NCI-H128 (cell line): ENCODE data around the gene SAMD7.

Source experiments
- DNase-seq: peaks from one replicate; lab custom pipeline; 2025; ENCODE audit not compliant: unreplicated experiment; lab: John Stamatoyannopoulos, UW

The SAMD7 gene

DNA sequence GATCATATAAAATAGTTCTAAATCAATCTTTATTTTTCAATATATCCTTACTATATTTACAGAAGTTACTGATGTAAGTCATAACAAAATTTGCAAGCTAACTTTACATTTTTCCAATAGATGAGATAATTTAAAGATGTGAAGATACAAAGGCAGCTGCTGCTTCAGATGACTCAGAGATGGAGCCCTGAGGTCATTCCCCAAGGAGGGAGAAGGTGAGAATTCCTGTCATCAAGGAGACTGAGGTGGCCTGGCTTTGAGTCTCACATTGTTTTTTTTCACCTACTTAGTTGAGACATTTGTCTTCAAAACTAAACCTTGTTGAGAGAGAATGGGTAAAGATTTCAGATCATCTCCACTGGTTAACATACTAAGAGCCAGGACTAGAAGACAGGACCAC, 3.9 kb upstream of the SAMD7 start:
- no peak for DNase-seq

GRCh38 chr3:169907944-169908343, 3.4 kb upstream of the SAMD7 start:
- DNase-seq: no peak

- DNase-seq: no peak
These were observed 2.0 kb downstream of the SAMD7 start for GRCh38 chr3:169913323-169913722.

DNA sequence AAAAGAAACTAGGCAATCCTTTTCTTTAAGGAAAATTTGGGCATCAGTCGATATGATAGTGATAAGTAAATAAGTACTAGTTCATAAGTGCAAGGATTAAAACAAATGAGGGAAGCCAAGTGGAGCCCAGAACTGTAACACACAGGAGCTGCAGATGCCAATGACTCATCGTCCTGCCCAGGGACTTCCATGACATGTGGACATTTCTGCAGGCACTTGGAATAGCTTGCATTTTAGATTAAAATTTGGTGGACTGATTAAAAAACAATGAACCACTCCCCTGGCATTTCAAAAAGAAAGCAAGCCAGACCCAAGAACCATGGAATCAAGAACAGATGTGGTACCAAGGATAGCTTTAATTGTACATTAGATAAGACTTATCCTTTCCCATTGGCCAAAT, 2.9 kb downstream of the SAMD7 start:
- DNase-seq: no peak

- peak; percentile 4 for DNase-seq
These were observed 11.8 kb downstream of the SAMD7 start for GRCh38 chr3:169923189-169923588.

- DNase-seq: no peak
These were observed 12.5 kb downstream of the SAMD7 start for GRCh38 chr3:169923831-169924230.

- no peak for DNase-seq
These were observed 18.6 kb downstream of the SAMD7 start for GRCh38 chr3:169929830-169930519.

DNA sequence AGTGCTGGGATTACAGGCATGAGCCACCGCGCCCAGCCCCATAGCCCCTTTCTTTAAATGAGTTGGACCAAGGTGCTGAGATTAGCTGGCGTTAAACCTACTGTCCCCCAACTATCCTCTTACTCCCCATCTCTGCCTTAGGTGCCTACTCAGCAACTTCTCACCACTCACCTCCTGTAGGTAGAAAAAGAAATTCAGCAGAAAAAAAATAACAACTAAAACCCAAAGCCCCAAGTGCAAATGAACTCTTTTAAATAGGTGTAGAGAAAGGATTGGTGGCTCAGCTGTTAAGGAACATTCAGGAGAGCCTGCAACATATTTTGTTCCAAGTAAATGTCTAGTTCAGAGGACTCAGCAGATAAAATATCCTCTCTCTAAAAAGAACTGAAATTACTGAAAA, 19.5 kb downstream of the SAMD7 start:
- no peak for DNase-seq

GRCh38 chr3:169931747-169932520, 20.6 kb downstream of the SAMD7 start:
- DNase-seq: no peak

DNA sequence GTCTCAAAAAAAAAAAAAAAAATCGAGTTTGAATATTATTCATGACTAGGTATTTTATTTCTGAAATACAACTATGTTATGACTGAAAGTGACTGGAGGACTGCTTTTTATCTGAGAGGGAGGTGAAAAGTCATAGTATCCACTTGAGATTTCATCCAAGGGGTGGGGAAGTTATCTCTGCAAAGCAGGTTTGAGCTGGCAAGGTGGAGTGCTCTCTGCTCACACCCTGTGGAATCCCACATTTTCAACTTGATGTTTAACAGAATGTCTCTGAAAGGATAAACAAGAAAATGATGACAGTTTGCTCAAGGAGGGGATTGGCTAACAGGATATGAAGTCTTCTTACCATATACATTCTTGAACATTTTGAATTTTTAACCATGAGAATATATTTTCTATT, 27.9 kb downstream of the SAMD7 start:
- DNase-seq: no peak

GRCh38 chr3:169939751-169940150, 28.4 kb downstream of the SAMD7 start:
- DNase-seq: no peak

GRCh38 chr3:169940470-169941181, 29.3 kb downstream of the SAMD7 start:
- DNase-seq: no peak

GRCh38 chr3:169945313-169945712, 33.9 kb downstream of the SAMD7 start:
- DNase-seq: no peak

GRCh38 chr3:169946336-169946735, 35.0 kb downstream of the SAMD7 start:
- no peak for DNase-seq

- DNase-seq: no peak
These were observed 37.4 kb downstream of the SAMD7 start for GRCh38 chr3:169948559-169949448.

DNA sequence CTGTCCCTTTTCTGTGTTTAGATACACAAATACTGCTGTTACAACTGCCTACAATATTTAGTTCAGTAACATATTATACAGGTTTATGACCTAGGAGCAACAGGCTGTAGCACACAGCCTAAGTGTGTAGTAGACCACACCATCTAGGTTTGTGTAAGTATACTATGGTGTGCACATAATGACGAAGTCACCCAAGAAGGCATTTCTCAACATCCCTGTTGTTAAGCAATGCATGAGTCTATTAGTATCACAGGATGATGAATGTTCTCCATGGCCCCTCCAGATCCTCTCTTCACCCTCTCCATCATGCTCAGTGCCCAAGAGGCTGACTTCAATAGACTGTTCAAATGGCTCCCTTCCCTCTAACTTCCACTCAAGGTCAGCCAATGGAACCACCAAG, 40.7 kb downstream of the SAMD7 start:
- DNase-seq: no peak

- DNase-seq: no peak
These were observed 42.2 kb downstream of the SAMD7 start for GRCh38 chr3:169953462-169954141.

GRCh38 chr3:169954142-169954756, 42.9 kb downstream of the SAMD7 start:
- DNase-seq: no peak

GRCh38 chr3:169955406-169955805, 44.0 kb downstream of the SAMD7 start:
- DNase-seq: no peak

- no peak for DNase-seq
These were observed 52.8 kb downstream of the SAMD7 start for GRCh38 chr3:169964176-169964575.
